Measurements from ENCODE around the gene RRAGD. TPM values are rescaled to one million over a fixed set of nuclear protein-coding genes. Genes with fewer than 3 reads are reported as not detected.
A peak's percentile ranks its signal among the peaks of the same experiment; 100 is the strongest.

The RRAGD gene
- total RNA-seq (10 to 100 TPM in 1 of 2 experiments, 1 to 10 TPM in 1; 9.0 to 10.2 TPM), total RNA-seq (8.1 to 42.4 (median 17.4) reads per million in 172 experiments)
- polyA plus RNA-seq (2013, experiment 1 of 2): 3.9 TPM
- 6.3 TPM for polyA plus RNA-seq (2013, experiment 2 of 2)

- DNase-seq (peak in 13 of 14 experiments; percentile 29 to 85 (median 58)), ATAC-seq (ENCODE audit: poor library complexity) (peak; percentile 79)
- Histone ChIP-seq H3K4me1 (ENCODE audit: insufficient read depth, low read length) (peaks cover 20% of the 10 kb centered on the region), H3K27ac (ENCODE audit: low read depth in 1 of 2, low read length in 2 of 2) (no peak within 1 kb of the TSS), H3K9me3 (ENCODE audit: control insufficient read depth in 1 of 2, insufficient read depth in 1 of 2, low read length in 2 of 2) (no peaks in the 10 kb centered on the region), H3K27me3 (ENCODE audit: control insufficient read depth in 1 of 2, insufficient read depth in 2 of 2, low read length in 2 of 2) (peaks cover 0 to 4% of the 10 kb centered on the region in 2 experiments), H3K4me3 (ENCODE audit: low read length) (peak within 1 kb of the TSS; percentile 72), H3K36me3 (ENCODE audit: insufficient read depth, low read length) (no peaks in the 10 kb centered on the region)
- H3K9me3 Mint-ChIP-seq: no peaks in the 10 kb centered on the region
- ChIA-PET CTCF (interaction anchor here (1.0 kb wide), 1 partner anchor 37 kb away, joined by 3 read pairs; no protein-coding TSS in a partner anchor), POLR2A (interaction anchor here (0.7 to 2.8 kb wide), 10 partner anchors 11 to 449 kb away, joined by 3 to 18 read pairs (median 4); partner anchors contain the start of genes PNRC1, RNGTT and UBE2J1)
- intact Hi-C loops (cut with DNase I, micrococcal nuclease): loop anchor here (5.0 kb wide), 2 partner anchors 35 to 65 kb away; no protein-coding TSS in a partner anchor
- peaks cover 14% of the 10 kb centered on the region for H3K4me1 Mint-ChIP-seq (ENCODE audit: low read depth)
- H3K27ac Mint-ChIP-seq: peak within 1 kb of the TSS; percentile 78
- peaks cover 15% of the 10 kb centered on the region for H3K27me3 Mint-ChIP-seq
- no peak for TF ChIP-seq CTCF (IDR thresholded peaks at IDR 0.05)
- peaks cover 5% of the 10 kb centered on the region for H3K36me3 Mint-ChIP-seq (ENCODE audit: low read depth)
- peak within 1 kb of the TSS; percentile 100 for H3K4me3 Mint-ChIP-seq
These were observed at the start of gene RRAGD for GRCh38 chr6:89412071-89413005. TSS of gene RRAGD (minus strand) at chr6:89412273. CDS start at chr6:89411993, 280 bp downstream.

- intact Hi-C loops (cut with DNase I, micrococcal nuclease): no loop called here
- Mint-ChIP-seq H3K27me3 (no peaks in the 10 kb centered on the region), H3K27ac (no peak overlapping the region), H3K9me3 (peaks cover 2% of the 10 kb centered on the region), H3K36me3 (ENCODE audit: low read depth) (no peaks in the 10 kb centered on the region), H3K4me3 (no peak overlapping the region), H3K4me1 (ENCODE audit: low read depth) (no peaks in the 10 kb centered on the region)
- no peaks in the 10 kb centered on the region for H3K27me3 ChIP-seq (ENCODE audit: control insufficient read depth in 1 of 2, insufficient read depth in 2 of 2, low read length in 2 of 2)
- ATAC-seq (ENCODE audit: poor library complexity): no peak
- H3K27ac ChIP-seq (ENCODE audit: low read depth in 1 of 2, low read length in 2 of 2): no peak overlapping the region
- H3K4me3 ChIP-seq (ENCODE audit: low read length): no peak overlapping the region
- ChIA-PET POLR2A (no interaction called here), CTCF (no interaction called here)
- no peaks in the 10 kb centered on the region for H3K9me3 ChIP-seq (ENCODE audit: control insufficient read depth in 1 of 2, insufficient read depth in 1 of 2, low read length in 2 of 2)
- DNase-seq: no peak
- H3K4me1 ChIP-seq (ENCODE audit: insufficient read depth, low read length): no peaks in the 10 kb centered on the region
- no peaks in the 10 kb centered on the region for H3K36me3 ChIP-seq (ENCODE audit: insufficient read depth, low read length)
- no peak for TF ChIP-seq CTCF (IDR thresholded peaks at IDR 0.05)
These were observed 48.6 kb upstream of the RRAGD start for GRCh38 chr6:89460713-89461112.

GRCh38 chr6:89459501-89459900, 47.4 kb upstream of the RRAGD start:
- Histone ChIP-seq H3K27me3 (ENCODE audit: control insufficient read depth in 1 of 2, insufficient read depth in 2 of 2, low read length in 2 of 2) (no peaks in the 10 kb centered on the region), H3K4me3 (ENCODE audit: low read length) (no peak overlapping the region), H3K9me3 (ENCODE audit: control insufficient read depth in 1 of 2, insufficient read depth in 1 of 2, low read length in 2 of 2) (no peaks in the 10 kb centered on the region), H3K36me3 (ENCODE audit: insufficient read depth, low read length) (no peaks in the 10 kb centered on the region), H3K27ac (ENCODE audit: low read depth in 1 of 2, low read length in 2 of 2) (no peak overlapping the region), H3K4me1 (ENCODE audit: insufficient read depth, low read length) (no peaks in the 10 kb centered on the region)
- POLR2A ChIA-PET: no interaction called here
- Mint-ChIP-seq H3K4me3 (no peak overlapping the region), H3K9me3 (peaks cover 2% of the 10 kb centered on the region), H3K27ac (no peak overlapping the region), H3K36me3 (ENCODE audit: low read depth) (no peaks in the 10 kb centered on the region), H3K4me1 (ENCODE audit: low read depth) (no peaks in the 10 kb centered on the region), H3K27me3 (no peaks in the 10 kb centered on the region)
- intact Hi-C loops (cut with DNase I, micrococcal nuclease): no loop called here
- no peak for DNase-seq
- TF ChIP-seq CTCF (IDR thresholded peaks at IDR 0.05): no peak
- CTCF ChIA-PET: no interaction called here
- ATAC-seq (ENCODE audit: poor library complexity): no peak
